Transverse colon (tissue), 3 donors: Measurements from ENCODE around the gene THADA.

Experiments used
- EP300 ChIP-seq: sonication (generic); formaldehyde crosslinking; IDR thresholded peaks from one replicate; pipeline ENCODE4 v1.6.1; 2017; ENCODE audit warnings: antibody characterized with exemption, low read depth
- POLR2A ChIP-seq: fragments of 450-650 bp; IDR thresholded peaks from one replicate; pipeline ENCODE4 v1.6.1; 2016; ENCODE audit warnings: antibody characterized with exemption, mild to moderate bottlenecking, moderate library complexity
- TF ChIP-seq, protein P1 (sequence below), 5 experiments: fragments of 200-600 bp in 3 of 5; fragments of 450-650 bp in 2 of 5; sonication (generic) in 3 of 5; IDR thresholded peaks; 1 replicate in 2 of 5; 2 replicates in 3 of 5; pipeline ENCODE4 v1.5.1; 2016 to 2017; ENCODE audit warnings: antibody characterized with exemption in 5 of 5, inconsistent platforms in 3 of 5, mild to moderate bottlenecking in 2 of 5, moderate library complexity in 1 of 5

DNA sequence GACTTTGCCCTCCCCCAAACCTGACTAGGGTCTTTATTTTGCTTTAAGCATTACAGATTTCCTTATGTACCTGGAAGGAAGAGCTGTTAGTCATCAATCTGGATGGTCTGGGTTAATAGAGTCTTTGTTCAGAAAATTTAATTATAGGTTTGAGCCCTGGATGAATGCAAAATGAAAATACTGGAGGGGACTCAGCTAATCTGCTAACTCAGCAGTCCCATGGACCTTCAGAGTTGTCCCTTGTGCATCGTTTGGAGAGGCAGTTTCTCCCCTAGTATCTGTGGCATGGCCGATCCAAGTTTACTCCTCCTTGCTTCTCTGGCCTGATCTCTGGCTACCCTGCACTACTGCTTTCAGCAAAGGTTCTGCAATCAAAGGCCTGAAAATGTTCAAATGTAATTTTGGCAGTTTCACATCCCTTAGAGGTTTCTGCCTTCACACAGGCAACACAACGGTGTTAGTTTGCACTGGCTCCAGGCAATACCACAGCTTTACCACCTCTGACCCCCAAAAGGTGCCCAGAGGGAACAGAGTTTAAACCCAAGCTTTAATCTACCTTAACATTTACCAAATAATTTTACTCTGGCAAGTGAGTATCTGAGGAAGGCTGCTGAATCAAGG, 134.3 kb downstream of the THADA start:
- TF ChIP-seq, protein P1, sequence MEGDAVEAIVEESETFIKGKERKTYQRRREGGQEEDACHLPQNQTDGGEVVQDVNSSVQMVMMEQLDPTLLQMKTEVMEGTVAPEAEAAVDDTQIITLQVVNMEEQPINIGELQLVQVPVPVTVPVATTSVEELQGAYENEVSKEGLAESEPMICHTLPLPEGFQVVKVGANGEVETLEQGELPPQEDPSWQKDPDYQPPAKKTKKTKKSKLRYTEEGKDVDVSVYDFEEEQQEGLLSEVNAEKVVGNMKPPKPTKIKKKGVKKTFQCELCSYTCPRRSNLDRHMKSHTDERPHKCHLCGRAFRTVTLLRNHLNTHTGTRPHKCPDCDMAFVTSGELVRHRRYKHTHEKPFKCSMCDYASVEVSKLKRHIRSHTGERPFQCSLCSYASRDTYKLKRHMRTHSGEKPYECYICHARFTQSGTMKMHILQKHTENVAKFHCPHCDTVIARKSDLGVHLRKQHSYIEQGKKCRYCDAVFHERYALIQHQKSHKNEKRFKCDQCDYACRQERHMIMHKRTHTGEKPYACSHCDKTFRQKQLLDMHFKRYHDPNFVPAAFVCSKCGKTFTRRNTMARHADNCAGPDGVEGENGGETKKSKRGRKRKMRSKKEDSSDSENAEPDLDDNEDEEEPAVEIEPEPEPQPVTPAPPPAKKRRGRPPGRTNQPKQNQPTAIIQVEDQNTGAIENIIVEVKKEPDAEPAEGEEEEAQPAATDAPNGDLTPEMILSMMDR (IDR thresholded peaks at IDR 0.05), result no peak
- TF ChIP-seq EP300 (no peak), POLR2A (no peak)
